Suprapubic skin (tissue), 3 donors: ENCODE results near the gene CAV1.

ENCODE experiments used
- EP300 ChIP-seq: sonication (generic); formaldehyde crosslinking; IDR thresholded peaks from one replicate; pipeline ENCODE4 v1.6.1; 2017; ENCODE audit warnings: antibody characterized with exemption
- POLR2A ChIP-seq, 2 donors: fragments of 450-650 bp; IDR thresholded peaks; one replicate each; pipeline ENCODE4 v1.6.1; 2017; ENCODE audit warnings: antibody characterized with exemption in 2 of 2, mild to moderate bottlenecking in 2 of 2, moderate library complexity in 2 of 2
- TF ChIP-seq, protein P1 (sequence below), 2 donors: fragments of 200-600 bp in 1 of 2; fragments of 450-650 bp in 1 of 2; sonication (generic) in 1 of 2; IDR thresholded peaks; one replicate each; pipeline ENCODE4 v1.5.1; 2016 to 2019; ENCODE audit warnings: antibody characterized with exemption in 2 of 2, mild to moderate bottlenecking in 1 of 2, moderate library complexity in 1 of 2

GRCh38 chr7:116601426-116601825 is 76.6 kb downstream of the CAV1 start:
- TF ChIP-seq POLR2A (IDR thresholded peaks at IDR 0.05) (no peak), EP300 (no peak)
- TF ChIP-seq, protein P1, sequence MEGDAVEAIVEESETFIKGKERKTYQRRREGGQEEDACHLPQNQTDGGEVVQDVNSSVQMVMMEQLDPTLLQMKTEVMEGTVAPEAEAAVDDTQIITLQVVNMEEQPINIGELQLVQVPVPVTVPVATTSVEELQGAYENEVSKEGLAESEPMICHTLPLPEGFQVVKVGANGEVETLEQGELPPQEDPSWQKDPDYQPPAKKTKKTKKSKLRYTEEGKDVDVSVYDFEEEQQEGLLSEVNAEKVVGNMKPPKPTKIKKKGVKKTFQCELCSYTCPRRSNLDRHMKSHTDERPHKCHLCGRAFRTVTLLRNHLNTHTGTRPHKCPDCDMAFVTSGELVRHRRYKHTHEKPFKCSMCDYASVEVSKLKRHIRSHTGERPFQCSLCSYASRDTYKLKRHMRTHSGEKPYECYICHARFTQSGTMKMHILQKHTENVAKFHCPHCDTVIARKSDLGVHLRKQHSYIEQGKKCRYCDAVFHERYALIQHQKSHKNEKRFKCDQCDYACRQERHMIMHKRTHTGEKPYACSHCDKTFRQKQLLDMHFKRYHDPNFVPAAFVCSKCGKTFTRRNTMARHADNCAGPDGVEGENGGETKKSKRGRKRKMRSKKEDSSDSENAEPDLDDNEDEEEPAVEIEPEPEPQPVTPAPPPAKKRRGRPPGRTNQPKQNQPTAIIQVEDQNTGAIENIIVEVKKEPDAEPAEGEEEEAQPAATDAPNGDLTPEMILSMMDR (IDR thresholded peaks at IDR 0.05), result no peak
